H1 (cell line): ENCODE measurements around the gene PDZRN3. TPM values are rescaled to one million over a fixed set of nuclear protein-coding genes. Genes with fewer than 3 reads are reported as not detected.

Source experiments
- CTCF ChIA-PET: fragments of 300-600 bp; sonication (Branson Sonifier 250); formaldehyde crosslinking; loops from one replicate; lab custom pipeline; 2021; ENCODE audit not compliant: partially characterized antibody; lab: Charles Lee
- POLR2A ChIA-PET: fragments of 300-600 bp; sonication (Branson Sonifier 250); formaldehyde crosslinking; loops from one replicate; lab custom pipeline; 2021; ENCODE audit warnings: inconsistent platforms; ENCODE audit not compliant: partially characterized antibody; lab: Charles Lee
- DNase-seq, 2 experiments: peaks; one replicate each; pipeline versions ENCODE4 v3.0.0 to v3.0.0-alpha.2; 2010 to 2022; ENCODE audit warnings: low spot score in 2 of 2, low read depth in 1 of 2, mixed read lengths in 1 of 2
- FAIRE-seq: peaks from 2 replicates; lab custom pipeline; 2011; peaks lifted over from hg19 to GRCh38; lab: Jason Lieb, UNC
- H2AFZ ChIP-seq: 2 replicates; pipeline ENCODE4 v1.8.1; 2012; ENCODE audit warnings: low read length, inconsistent platforms
- H2AK5ac ChIP-seq: 2 replicates; pipeline ENCODE4 v1.6.1; 2013; ENCODE audit warnings: low read depth, low read length
- H2BK120ac ChIP-seq: replicated peaks from 2 replicates; pipeline ENCODE3; 2013; ENCODE audit warnings: low read depth, low read length, inconsistent platforms
- H2BK12ac ChIP-seq: 2 replicates; pipeline ENCODE4 v1.6.1; 2013; ENCODE audit warnings: low read depth, low read length
- H2BK15ac ChIP-seq: 2 replicates; pipeline ENCODE4 v1.6.1; 2013; ENCODE audit warnings: low read length
- H2BK20ac ChIP-seq: 2 replicates; pipeline ENCODE4 v1.6.1; 2013; ENCODE audit warnings: low read length
- H2BK5ac ChIP-seq: 2 replicates; pipeline ENCODE4 v1.6.1; 2013; ENCODE audit warnings: low read depth, low read length
- H3K14ac ChIP-seq: 2 replicates; pipeline ENCODE4 v1.6.1; 2013; ENCODE audit warnings: inconsistent platforms; ENCODE audit not compliant: insufficient read length
- H3K18ac ChIP-seq: 2 replicates; pipeline ENCODE4 v1.6.1; 2013; ENCODE audit warnings: low read length; ENCODE audit errors: extremely low read depth
- H3K23ac ChIP-seq: 2 replicates; pipeline ENCODE4 v1.6.1; 2013; ENCODE audit warnings: inconsistent platforms; ENCODE audit not compliant: insufficient read length
- H3K23me2 ChIP-seq: 2 replicates; pipeline ENCODE4 v1.6.1; 2013; ENCODE audit warnings: low read depth, low read length
- H3K27ac ChIP-seq: 2 replicates; pipeline ENCODE4 v1.6.1; 2011; ENCODE audit warnings: low read depth, low read length, inconsistent platforms
- H3K27me3 ChIP-seq, 4 experiments: replicated peaks in 1 of 4; 1 replicate in 1 of 4; 2 replicates in 3 of 4; pipeline versions ENCODE4 v1.6.1 to v1.8.1; 2011 to 2013; ENCODE audit warnings: low read length in 3 of 4, mild to moderate bottlenecking in 3 of 4, inconsistent platforms in 2 of 4, mixed read lengths in 2 of 4, moderate library complexity in 1 of 4; ENCODE audit not compliant: control insufficient read depth in 3 of 4, insufficient read depth in 3 of 4; ENCODE audit errors: extremely low read depth in 1 of 4
- H3K36me3 ChIP-seq, 4 experiments: 2 replicates each; pipeline versions ENCODE4 v1.6.1 to v1.8.1; 2011 to 2013; ENCODE audit warnings: mild to moderate bottlenecking in 4 of 4, low read length in 3 of 4, moderate library complexity in 2 of 4, control low read depth in 1 of 4, inconsistent platforms in 1 of 4; ENCODE audit not compliant: insufficient read depth in 4 of 4, control insufficient read depth in 2 of 4
- H3K4ac ChIP-seq: replicated peaks from 2 replicates; pipeline ENCODE3; 2013; ENCODE audit warnings: low read length, low read depth, mixed read lengths, inconsistent platforms; ENCODE audit not compliant: insufficient read length
- H3K4me1 ChIP-seq, 4 experiments: replicated peaks in 1 of 4; 1 replicate in 1 of 4; 2 replicates in 3 of 4; pipeline versions ENCODE4 v1.6.1 to v1.8.1; 2011 to 2013; ENCODE audit warnings: low read length in 3 of 4, inconsistent platforms in 2 of 4, mixed read lengths in 1 of 4; ENCODE audit not compliant: insufficient read depth in 4 of 4, control insufficient read depth in 3 of 4
- H3K4me2 ChIP-seq, 2 experiments: 2 replicates each; pipeline versions ENCODE4 v1.6.1 to v1.8.1; 2011 to 2013; ENCODE audit warnings: low read depth in 2 of 2, low read length in 2 of 2, control low read depth in 1 of 2, inconsistent platforms in 1 of 2, mild to moderate bottlenecking in 1 of 2; ENCODE audit not compliant: insufficient read depth in 1 of 2
- H3K4me3 ChIP-seq, 4 experiments: fragments of 200-600, 300-600 bp in 1 of 4; sonication (generic), shearing (Covaris generic), sonication (Bioruptor Twin) in 1 of 4; 2 replicates each; pipeline versions ENCODE4 v1.5.1 to v1.8.1; 2011 to 2016; ENCODE audit warnings: low read length in 4 of 4, low read depth in 3 of 4, control low read depth in 2 of 4, inconsistent platforms in 2 of 4, mild to moderate bottlenecking in 2 of 4, mixed read lengths in 1 of 4, moderate library complexity in 1 of 4; ENCODE audit not compliant: insufficient read depth in 2 of 4; ENCODE audit errors: extremely low read depth in 1 of 4
- H3K56ac ChIP-seq: replicated peaks from 2 replicates; pipeline ENCODE3; 2013; ENCODE audit warnings: low read depth, mild to moderate bottlenecking, mixed read lengths, low read length, inconsistent platforms; ENCODE audit not compliant: insufficient read length
- H3K79me1 ChIP-seq: 2 replicates; pipeline ENCODE4 v1.6.1; 2013; ENCODE audit warnings: low read depth, low read length, control low read depth
- H3K79me2 ChIP-seq, 2 experiments: 2 replicates each; pipeline versions ENCODE4 v1.6.1 to v1.8.1; 2012 to 2013; ENCODE audit warnings: low read length in 2 of 2, mild to moderate bottlenecking in 2 of 2, inconsistent platforms in 1 of 2; ENCODE audit not compliant: insufficient read depth in 2 of 2, control insufficient read depth in 1 of 2
- H3K9ac ChIP-seq, 4 experiments: replicated peaks in 1 of 4; 1 replicate in 1 of 4; 2 replicates in 3 of 4; pipeline versions ENCODE4 v1.6.1 to v1.8.1; 2011 to 2013; ENCODE audit warnings: low read depth in 3 of 4, low read length in 3 of 4, control low read depth in 2 of 4, mild to moderate bottlenecking in 2 of 4, moderate library complexity in 2 of 4, inconsistent platforms in 1 of 4; ENCODE audit errors: extremely low read depth in 1 of 4
- H3K9me3 ChIP-seq, 2 experiments: 2 replicates each; pipeline versions ENCODE4 v1.6.1 to v1.8.1; 2012 to 2013; ENCODE audit warnings: mild to moderate bottlenecking in 2 of 2, moderate library complexity in 2 of 2, control low read depth in 1 of 2, inconsistent platforms in 1 of 2, low read depth in 1 of 2, low read length in 1 of 2, mixed read lengths in 1 of 2; ENCODE audit not compliant: insufficient read depth in 2 of 2
- H4K20me1 ChIP-seq, 2 experiments: replicated peaks in 1 of 2; 2 replicates each; pipeline versions ENCODE3 to v1.8.1; 2011 to 2013; ENCODE audit warnings: inconsistent platforms in 2 of 2, low read length in 2 of 2, mild to moderate bottlenecking in 1 of 2; ENCODE audit not compliant: insufficient read depth in 2 of 2, control insufficient read depth in 1 of 2
- H4K5ac ChIP-seq: 2 replicates; pipeline ENCODE4 v1.6.1; 2013; ENCODE audit warnings: low read length, low read depth, mixed read lengths, inconsistent platforms; ENCODE audit not compliant: insufficient read length
- H4K8ac ChIP-seq: 2 replicates; pipeline ENCODE4 v1.8.0; 2013; ENCODE audit warnings: mild to moderate bottlenecking, moderate library complexity, low read length, inconsistent platforms; ENCODE audit not compliant: insufficient read depth; ENCODE audit errors: extremely low read depth
- H4K91ac ChIP-seq: replicated peaks from 2 replicates; pipeline ENCODE3; 2013; ENCODE audit warnings: low read length, mixed read lengths, inconsistent platforms; ENCODE audit not compliant: insufficient read length
- E2F6 ChIP-seq: IDR thresholded peaks from 2 replicates; pipeline ENCODE4 v1.6.1; 2012; ENCODE audit warnings: inconsistent platforms
- WGBS, 2 experiments: shearing (Covaris generic) in 1 of 2; methylation state at CpG; one replicate each; pipeline versions ENCODE4 v1.1.6 to v1.1.7; 2013 to 2015; ENCODE audit warnings: low lambda C conversion rate in 2 of 2, mixed read lengths in 2 of 2, inconsistent platforms in 1 of 2, low coverage in 1 of 2, missing lambda C conversion rate in 1 of 2; ENCODE audit not compliant: insufficient replicate concordance in 2 of 2, insufficient coverage in 1 of 2, insufficient read length in 1 of 2; ENCODE audit errors: extremely low coverage in 1 of 2, missing lambda C conversion rate in 1 of 2; 5-methylcytosine and 5-hydroxymethylcytosine counted together
- polyA plus RNA-seq, 7 experiments: library from polyadenylated mRNA; depleted of rRNA in 3 of 7; stranded (reverse) in 5 of 7; unstranded in 2 of 7; fragments of >200 nt in 5 of 7; fragments of 200-250 nt in 2 of 7; gene quantifications; 1 replicate in 5 of 7; 2 replicates in 1 of 7; 4 replicates in 1 of 7; pipeline versions ENCODE4 v1.2.1 to v1.2.3, GENCODE V29; 2011 to 2013; ENCODE audit warnings: missing spikeins in 2 of 7, mixed read lengths in 2 of 7
- total RNA-seq: library from RNA; stranded (reverse); fragmentation: NEBNext Ultra II Directional; extraction: Animal tissue kit (Norgen Biotek cat#: 25700); gene quantifications from 2 replicates; pipeline ENCODE4 v1.2.1, GENCODE V29; 2021

Gene PDZRN3
- total and polyA plus RNA-seq, 2 of the 8 experiments (the other 6 are each of a cell fraction or from before 2014, with no cell fraction given) = 4.2 to 20.5 TPM

- DNase-seq (no peak), FAIRE-seq (no peak)
- no peak overlapping the region for H2BK5ac ChIP-seq
- no peak overlapping the region for H3K4ac ChIP-seq
- H2BK12ac ChIP-seq = no peak overlapping the region; the same call in 1 of the 2 replicates
- no peak overlapping the region for H3K14ac ChIP-seq
- peaks cover 0 to 3% of the 10 kb centered on the region in 2 experiments for H4K20me1 ChIP-seq
- no peak overlapping the region for H3K27ac ChIP-seq
- CTCF ChIA-PET = interaction anchor here (0.9 to 2.7 kb wide), 5 partner anchors 9 to 433 kb away, joined by 3 to 10 read pairs (median 4); no protein-coding TSS in a partner anchor
- 85% methylated on average over 11 of the region's 11 CpGs; no CpG with 5 or more reads in 1 of the 2 experiments for WGBS, 2 experiments
- H2BK20ac ChIP-seq = no peak overlapping the region
- H2BK120ac ChIP-seq = no peak overlapping the region
- POLR2A ChIA-PET = no interaction called here
- H3K9me3 ChIP-seq = no peaks in the 10 kb centered on the region
- no peak overlapping the region for H4K91ac ChIP-seq
- H2BK15ac ChIP-seq = peak overlapping the region; percentile 40; the same call in 1 of the 2 replicates
- no peaks in the 10 kb centered on the region for H3K36me3 ChIP-seq
- no peak overlapping the region for H3K4me2 ChIP-seq
- no peak overlapping the region for H2AK5ac ChIP-seq
- H3K4me1 ChIP-seq = peaks cover 0 to 6% (median 3%) of the 10 kb centered on the region in 4 experiments; a peak in 5 of 7 replicates
- no peak overlapping the region for H3K56ac ChIP-seq
- H3K4me3 ChIP-seq = no peak overlapping the region
- no peak overlapping the region for H3K9ac ChIP-seq
- no peaks in the 10 kb centered on the region for H3K23me2 ChIP-seq
- no peaks in the 10 kb centered on the region; the same call in 1 of the 2 replicates for H3K79me1 ChIP-seq
- H3K27me3 ChIP-seq = no peaks in the 10 kb centered on the region
- H2AFZ ChIP-seq = no peak overlapping the region
- peaks cover 0 to 2% of the 10 kb centered on the region in 2 experiments; a peak in 1 of 4 replicates for H3K79me2 ChIP-seq
- no peak overlapping the region for H4K5ac ChIP-seq
- H3K23ac ChIP-seq = no peak overlapping the region
- H4K8ac ChIP-seq = no peak overlapping the region
- no peak for TF ChIP-seq E2F6
- no peak overlapping the region for H3K18ac ChIP-seq
Measured at GRCh38 chr3:73547427-73548248, 77.1 kb downstream of the PDZRN3 start.
